ENCODE measurements around the gene MRPL4. TPM values are rescaled to one million over a fixed set of nuclear protein-coding genes. Genes with fewer than 3 reads are reported as not detected.
A peak's percentile ranks its signal among the peaks of the same experiment; 100 is the strongest.

The MRPL4 gene
- total and polyA plus RNA-seq, 10 of the 15 experiments (the other 5 are each of a cell fraction or from before 2014, with no cell fraction given) = 0.79 to 221 (median 112) TPM

DNA sequence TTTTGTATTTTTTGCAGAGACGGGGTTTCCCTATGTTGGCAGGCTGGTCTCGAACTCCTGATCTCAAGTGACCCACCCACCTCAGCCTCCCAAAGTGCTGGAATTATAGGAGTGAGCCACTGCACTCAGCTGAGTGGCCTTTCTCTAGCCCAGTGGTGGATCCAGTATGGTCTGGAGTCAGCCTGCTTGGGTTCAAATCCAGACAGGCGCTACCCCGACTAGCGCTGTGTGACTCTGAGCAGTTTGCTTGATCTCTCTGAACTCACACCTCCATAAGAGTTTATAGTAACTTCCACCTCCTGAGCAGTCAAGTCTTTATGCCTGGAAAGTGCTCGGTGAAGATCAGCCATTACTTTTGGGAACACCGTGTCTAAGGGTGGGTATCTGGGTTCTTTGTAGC is 31.3 kb upstream of the MRPL4 start:
- BruUV-seq (replicated peaks) = no TSS peak
- H3K27me3 ChIP-seq (replicated peaks in 1 of 2; ENCODE audit: control insufficient read depth in 2 of 2, insufficient read depth in 2 of 2, low read length in 1 of 2) = no peaks in the 10 kb centered on the region
- H3K9ac ChIP-seq (ENCODE audit: control insufficient read depth, insufficient read depth, low read length) = no peak overlapping the region
- peak overlapping the region; percentile 92 for H3K27ac ChIP-seq (ENCODE audit: control insufficient read depth, insufficient read depth)
- H3K4me3 ChIP-seq = no peak overlapping the region
- peaks cover 22% of the 10 kb centered on the region for H3K79me2 ChIP-seq (ENCODE audit: control insufficient read depth, insufficient read depth, low read length)
- peak overlapping the region; percentile 49 for H3K4me2 ChIP-seq (ENCODE audit: control insufficient read depth, insufficient read depth)
- in situ Hi-C loops (cut with MboI) = no loop called here
- no peak for ATAC-seq
- no peaks in the 10 kb centered on the region for H4K20me1 ChIP-seq (ENCODE audit: control insufficient read depth, insufficient read depth)
- intact Hi-C loops (cut with micrococcal nuclease; ENCODE audit: unreplicated experiment) = no loop called here
- RAD21 ChIA-PET (ENCODE audit: unreplicated experiment) = interaction anchor here (0.6 to 4.6 kb wide), 7 partner anchors 8 to 113 kb away, joined by 3 to 47 read pairs (median 8); no protein-coding TSS in a partner anchor
- 87% methylated on average over 7 of the region's 7 CpGs for WGBS (ENCODE audit: insufficient coverage, insufficient replicate concordance, low lambda C conversion rate, missing lambda C conversion rate)
- H3K36me3 ChIP-seq (ENCODE audit: control insufficient read depth in 2 of 2, insufficient read depth in 2 of 2, low read length in 1 of 2) = peaks cover 4 to 10% of the 10 kb centered on the region in 2 experiments; a peak in 3 of 4 replicates
- DNase-seq (ENCODE audit: low read depth, low spot score) = no peak
- no peak overlapping the region for H2AFZ ChIP-seq (ENCODE audit: control insufficient read depth, low read depth, low read length)
- POLR2A ChIA-PET = interaction anchor here (0.6 to 2.1 kb wide), 9 partner anchors 9 to 116 kb away, joined by 3 to 11 read pairs (median 3); no protein-coding TSS in a partner anchor
- CTCF ChIA-PET = interaction anchor here (0.7 to 5.3 kb wide), 9 partner anchors 8 to 193 kb away, joined by 3 to 56 read pairs (median 5); partner anchors contain the start of gene MRPL4
- TF ChIP-seq ZNF217 (IDR thresholded peaks at IDR 0.05) (peak; percentile 79; the same call in 1 of the 2 replicates), POLR2AphosphoS5 (IDR thresholded peaks at IDR 0.05; ENCODE audit: low read length) (0 out of 2 replicates have a peak, but pooled peaks have one; percentile 13), SMAD5 (IDR thresholded peaks at IDR 0.05; ENCODE audit: low read depth) (peak; percentile 12; the same call in 1 of the 2 replicates), NRF1 (conservative IDR thresholded peaks at IDR 0.05; ENCODE audit: low read depth, low read length) (no peak)
- TF ChIP-seq, protein P1, sequence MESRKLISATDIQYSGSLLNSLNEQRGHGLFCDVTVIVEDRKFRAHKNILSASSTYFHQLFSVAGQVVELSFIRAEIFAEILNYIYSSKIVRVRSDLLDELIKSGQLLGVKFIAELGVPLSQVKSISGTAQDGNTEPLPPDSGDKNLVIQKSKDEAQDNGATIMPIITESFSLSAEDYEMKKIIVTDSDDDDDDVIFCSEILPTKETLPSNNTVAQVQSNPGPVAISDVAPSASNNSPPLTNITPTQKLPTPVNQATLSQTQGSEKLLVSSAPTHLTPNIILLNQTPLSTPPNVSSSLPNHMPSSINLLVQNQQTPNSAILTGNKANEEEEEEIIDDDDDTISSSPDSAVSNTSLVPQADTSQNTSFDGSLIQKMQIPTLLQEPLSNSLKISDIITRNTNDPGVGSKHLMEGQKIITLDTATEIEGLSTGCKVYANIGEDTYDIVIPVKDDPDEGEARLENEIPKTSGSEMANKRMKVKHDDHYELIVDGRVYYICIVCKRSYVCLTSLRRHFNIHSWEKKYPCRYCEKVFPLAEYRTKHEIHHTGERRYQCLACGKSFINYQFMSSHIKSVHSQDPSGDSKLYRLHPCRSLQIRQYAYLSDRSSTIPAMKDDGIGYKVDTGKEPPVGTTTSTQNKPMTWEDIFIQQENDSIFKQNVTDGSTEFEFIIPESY (IDR thresholded peaks at IDR 0.05) = peak; percentile 66; the same call in 1 of the 2 replicates
- H3K9me3 ChIP-seq (replicated peaks; ENCODE audit: control insufficient read depth, insufficient read depth, low read length) = no peaks in the 10 kb centered on the region; the same call in 2 of the 3 replicates
- peak; percentile 59 for FAIRE-seq
- H3K4me1 ChIP-seq (ENCODE audit: control insufficient read depth, insufficient read depth, low read length) = peaks cover 42% of the 10 kb centered on the region
- SMC1A ChIA-PET (ENCODE audit: uncharacterized antibody, unreplicated experiment) = interaction anchor here (1.0 to 3.4 kb wide), 6 partner anchors 19 to 116 kb away, joined by 3 to 30 read pairs (median 5); no protein-coding TSS in a partner anchor

All from GM12878 (cell line).